Small intestine (tissue), 7 donors: ENCODE data around the gene R3HDM2. TPM values are rescaled to one million over a fixed set of nuclear protein-coding genes. Genes with fewer than 3 reads are reported as not detected.

ENCODE experiments used
- DNase-seq, 2 donors: peaks; one replicate each; pipeline versions ENCODE4 v3.0.0 to v3.0.0-alpha.2; 2013
- FAIRE-seq: peaks from 2 replicates; lab custom pipeline; 2012; peaks lifted over from hg19 to GRCh38; lab: Jason Lieb, UNC
- H3K27ac ChIP-seq, 3 donors: one replicate each; pipeline ENCODE4 v1.5.1; 2013; ENCODE audit warnings: low read length in 2 of 3, mild to moderate bottlenecking in 2 of 3, control low read depth in 1 of 3, inconsistent platforms in 1 of 3, low read depth in 1 of 3, moderate library complexity in 1 of 3
- H3K27me3 ChIP-seq, 3 donors: one replicate each; pipeline ENCODE4 v1.6.1; 2013; ENCODE audit warnings: low read length in 3 of 3, inconsistent platforms in 1 of 3; ENCODE audit not compliant: control insufficient read depth in 3 of 3, insufficient read depth in 3 of 3
- H3K36me3 ChIP-seq, 3 donors: one replicate each; pipeline ENCODE4 v1.6.1; 2013; ENCODE audit warnings: low read length in 3 of 3, inconsistent platforms in 1 of 3, low read depth in 1 of 3, mild to moderate bottlenecking in 1 of 3, moderate library complexity in 1 of 3; ENCODE audit not compliant: control insufficient read depth in 3 of 3, insufficient read depth in 2 of 3
- H3K4me1 ChIP-seq, 3 donors: one replicate each; pipeline ENCODE4 v1.6.1; 2013; ENCODE audit warnings: low read length in 2 of 3, inconsistent platforms in 1 of 3, low read depth in 1 of 3, mild to moderate bottlenecking in 1 of 3, moderate library complexity in 1 of 3; ENCODE audit not compliant: control insufficient read depth in 3 of 3, insufficient read depth in 2 of 3
- H3K4me3 ChIP-seq, 3 donors: one replicate each; pipeline ENCODE4 v1.5.1; 2013; ENCODE audit warnings: low read length in 3 of 3, control low read depth in 1 of 3, inconsistent platforms in 1 of 3, low read depth in 1 of 3, mild to moderate bottlenecking in 1 of 3, moderate library complexity in 1 of 3
- H3K9me3 ChIP-seq, 2 donors: one replicate each; pipeline ENCODE4 v1.6.1; 2013; ENCODE audit warnings: low read depth in 1 of 2, low read length in 1 of 2; ENCODE audit not compliant: control insufficient read depth in 2 of 2, insufficient read depth in 1 of 2
- WGBS, 3 donors: extraction: QIAGEN DNeasy Blood & Tissue Kit; methylation state at CpG; one replicate each; pipeline ENCODE4 v1.1.7; 2013; 5-methylcytosine and 5-hydroxymethylcytosine counted together
- polyA plus RNA-seq, 4 donors: library from polyadenylated mRNA; stranded (reverse) in 3 of 4; unstranded in 1 of 4; fragments of 200-250 nt in 3 of 4; fragments of 120-200 nt in 1 of 4; gene quantifications; one replicate each; pipeline versions ENCODE4 v1.2.1 to v1.2.3, GENCODE V29; 2013
- donor health status: healthy with polysubstance abuse.
- donor health status: control.
- donor health status: control.
- donor health status: Bipolar disorder and iron deficiency.
- donor health status: healthy.

R3HDM2 gene
- polyA plus RNA-seq, 4 donors: 14.5 to 62.4 (median 18.7) TPM

DNA sequence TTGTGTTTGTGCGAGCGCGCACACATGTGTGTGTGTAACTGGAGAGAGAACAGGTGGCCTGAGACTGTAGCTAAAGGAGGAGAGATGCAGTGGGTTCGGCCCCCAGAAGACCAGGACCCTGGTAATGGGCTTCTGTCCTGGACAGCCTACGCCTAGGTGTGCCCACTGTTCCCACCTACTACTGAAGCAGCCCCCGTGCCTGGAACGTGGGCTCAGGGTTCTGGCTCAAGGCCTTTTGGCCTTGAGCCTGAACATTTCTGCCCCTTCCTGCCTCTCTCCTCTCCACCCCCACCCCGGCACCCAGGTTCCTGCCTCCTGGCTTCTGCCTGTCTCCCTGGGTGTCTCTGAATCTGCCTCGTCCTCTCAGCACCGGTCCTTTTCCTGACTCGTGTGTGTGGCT, 215.8 kb downstream of the R3HDM2 start:
- Histone ChIP-seq H3K4me1 (peaks cover 0 to 19% (median 0%) of the 10 kb centered on the region in 3 donors), H3K4me3 (no peak overlapping the region), H3K27me3 (peaks cover 0 to 59% (median 43%) of the 10 kb centered on the region in 3 donors), H3K27ac (no peak overlapping the region), H3K9me3 (no peaks in the 10 kb centered on the region), H3K36me3 (peaks cover 0 to 37% (median 3%) of the 10 kb centered on the region in 3 donors)
- 24 to 35% (median 33%) methylated on average over 10 to 11 of the region's 11 CpGs for WGBS, 3 donors
- FAIRE-seq: no peak
- no peak for DNase-seq

DNA sequence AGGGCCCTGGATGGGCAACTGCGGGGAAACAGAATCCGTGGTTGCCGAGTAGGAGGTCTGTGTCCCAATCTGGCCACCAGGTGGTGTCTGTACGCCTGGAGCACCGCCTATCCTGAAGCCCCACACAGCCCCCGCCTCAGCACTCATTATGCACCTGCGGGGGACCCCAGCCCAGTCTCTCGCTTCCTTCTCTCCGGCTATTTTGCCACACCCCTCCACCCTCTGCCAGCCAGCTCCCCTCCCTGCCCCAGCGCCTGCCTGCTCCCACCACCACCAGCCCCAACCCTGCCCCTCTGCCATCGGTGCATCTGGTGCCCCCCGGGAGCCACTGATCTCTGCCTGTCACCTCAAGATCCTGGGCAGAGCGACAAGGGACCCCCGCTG, 216.5 kb downstream of the R3HDM2 start:
- DNase-seq (peak; percentile 56 to 72), FAIRE-seq (no peak)
- Histone ChIP-seq H3K27ac (no peak overlapping the region), H3K4me3 (no peak overlapping the region), H3K4me1 (peaks cover 0 to 16% (median 0%) of the 10 kb centered on the region in 3 donors), H3K36me3 (peaks cover 0 to 43% (median 4%) of the 10 kb centered on the region in 3 donors), H3K27me3 (peaks cover 0 to 52% (median 37%) of the 10 kb centered on the region in 3 donors), H3K9me3 (no peaks in the 10 kb centered on the region)
- WGBS, 3 donors: 0 to 3% (median 1%) methylated on average over 14 of the region's 14 CpGs

DNA sequence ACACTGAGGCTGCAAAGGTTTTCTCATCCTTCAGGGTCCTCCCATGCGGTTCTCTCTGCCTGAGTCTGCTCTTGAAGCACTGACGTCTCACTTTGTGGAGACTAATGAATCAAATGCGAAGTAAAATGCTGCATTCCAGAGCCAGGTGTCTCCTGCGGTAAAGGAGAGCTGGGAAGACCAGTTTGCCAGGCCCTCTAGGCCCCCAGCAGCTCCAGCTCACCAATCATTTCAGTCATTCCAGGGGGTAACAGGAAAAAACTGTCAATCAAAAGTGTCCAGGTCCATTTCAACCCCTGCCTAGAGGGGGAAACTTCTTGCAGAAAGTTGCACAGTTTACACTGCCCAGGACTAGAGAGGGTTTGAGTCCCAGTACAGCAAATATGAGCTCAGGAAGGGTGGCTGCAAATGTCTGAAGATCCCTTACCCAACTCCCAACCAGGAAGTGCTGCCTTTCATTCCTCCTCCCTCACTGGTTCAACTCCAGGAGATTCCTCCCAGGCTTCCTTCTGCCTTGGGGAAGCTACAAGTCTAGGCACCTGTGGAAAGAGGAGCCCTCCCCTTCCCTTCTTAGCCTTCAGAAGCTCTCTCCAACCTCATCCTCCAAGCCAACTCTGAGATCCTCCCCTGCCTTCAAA, 217.0 kb downstream of the R3HDM2 start:
- Histone ChIP-seq H3K27me3 (peaks cover 0 to 47% (median 33%) of the 10 kb centered on the region in 3 donors), H3K4me3 (no peak overlapping the region), H3K36me3 (peaks cover 2 to 48% (median 8%) of the 10 kb centered on the region in 3 donors), H3K9me3 (no peaks in the 10 kb centered on the region), H3K4me1 (peaks cover 0 to 16% (median 0%) of the 10 kb centered on the region in 3 donors), H3K27ac (no peak overlapping the region)
- FAIRE-seq: no peak
- 44 to 79% (median 68%) methylated on average over 4 of the region's 4 CpGs for WGBS, 3 donors
- no peak for DNase-seq

DNA sequence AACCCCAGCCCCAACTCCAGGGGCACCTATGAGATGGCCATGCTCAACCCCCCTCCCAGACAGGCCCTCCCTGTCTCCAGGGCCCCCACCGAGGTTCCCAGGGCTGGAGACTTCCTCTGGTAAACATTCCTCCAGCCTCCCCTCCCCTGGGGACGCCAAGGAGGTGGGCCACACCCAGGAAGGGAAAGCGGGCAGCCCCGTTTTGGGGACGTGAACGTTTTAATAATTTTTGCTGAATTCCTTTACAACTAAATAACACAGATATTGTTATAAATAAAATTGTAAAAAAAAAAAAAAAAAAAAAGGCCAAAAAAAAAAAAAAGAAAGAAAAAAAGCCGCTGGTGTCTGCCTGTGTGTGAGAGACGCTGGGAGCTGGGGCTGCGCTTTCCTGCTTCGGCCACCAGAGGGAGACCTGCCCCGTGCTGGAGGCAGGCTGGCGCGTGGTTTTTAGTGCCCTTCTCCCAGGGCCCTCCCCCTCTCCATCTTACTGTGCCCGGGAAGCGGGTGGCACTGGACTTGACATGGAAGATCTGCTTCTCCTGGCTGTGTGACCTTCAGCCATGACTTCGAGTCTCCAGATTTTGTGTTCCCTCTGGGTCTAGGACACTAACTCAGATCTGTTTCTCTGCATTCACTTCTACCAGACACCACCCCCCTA, 217.7 kb downstream of the R3HDM2 start:
- 9 to 14% (median 10%) methylated on average over 16 of the region's 16 CpGs for WGBS, 3 donors
- peaks cover 0 to 16% (median 0%) of the 10 kb centered on the region in 3 donors for H3K4me1 ChIP-seq
- H3K27me3 ChIP-seq: peaks cover 0 to 40% (median 26%) of the 10 kb centered on the region in 3 donors
- H3K4me3 ChIP-seq: no peak overlapping the region
- FAIRE-seq (no peak), DNase-seq (peak; percentile 77 to 91)
- H3K36me3 ChIP-seq: peaks cover 4 to 55% (median 9%) of the 10 kb centered on the region in 3 donors
- H3K27ac ChIP-seq: no peak overlapping the region
- H3K9me3 ChIP-seq: no peaks in the 10 kb centered on the region

- WGBS, 3 donors: 75 to 85% (median 76%) methylated on average over 7 of the region's 7 CpGs
- H3K4me3 ChIP-seq: no peak overlapping the region
- no peak overlapping the region for H3K27ac ChIP-seq
- FAIRE-seq (no peak), DNase-seq (no peak)
- peaks cover 6 to 60% (median 11%) of the 10 kb centered on the region in 3 donors for H3K36me3 ChIP-seq
- peaks cover 0 to 35% (median 22%) of the 10 kb centered on the region in 3 donors for H3K27me3 ChIP-seq
- H3K4me1 ChIP-seq: peaks cover 0 to 14% (median 0%) of the 10 kb centered on the region in 3 donors
- H3K9me3 ChIP-seq: no peaks in the 10 kb centered on the region
Measured at GRCh38 chr12:57212701-57213057, 218.2 kb downstream of the R3HDM2 start.

DNA sequence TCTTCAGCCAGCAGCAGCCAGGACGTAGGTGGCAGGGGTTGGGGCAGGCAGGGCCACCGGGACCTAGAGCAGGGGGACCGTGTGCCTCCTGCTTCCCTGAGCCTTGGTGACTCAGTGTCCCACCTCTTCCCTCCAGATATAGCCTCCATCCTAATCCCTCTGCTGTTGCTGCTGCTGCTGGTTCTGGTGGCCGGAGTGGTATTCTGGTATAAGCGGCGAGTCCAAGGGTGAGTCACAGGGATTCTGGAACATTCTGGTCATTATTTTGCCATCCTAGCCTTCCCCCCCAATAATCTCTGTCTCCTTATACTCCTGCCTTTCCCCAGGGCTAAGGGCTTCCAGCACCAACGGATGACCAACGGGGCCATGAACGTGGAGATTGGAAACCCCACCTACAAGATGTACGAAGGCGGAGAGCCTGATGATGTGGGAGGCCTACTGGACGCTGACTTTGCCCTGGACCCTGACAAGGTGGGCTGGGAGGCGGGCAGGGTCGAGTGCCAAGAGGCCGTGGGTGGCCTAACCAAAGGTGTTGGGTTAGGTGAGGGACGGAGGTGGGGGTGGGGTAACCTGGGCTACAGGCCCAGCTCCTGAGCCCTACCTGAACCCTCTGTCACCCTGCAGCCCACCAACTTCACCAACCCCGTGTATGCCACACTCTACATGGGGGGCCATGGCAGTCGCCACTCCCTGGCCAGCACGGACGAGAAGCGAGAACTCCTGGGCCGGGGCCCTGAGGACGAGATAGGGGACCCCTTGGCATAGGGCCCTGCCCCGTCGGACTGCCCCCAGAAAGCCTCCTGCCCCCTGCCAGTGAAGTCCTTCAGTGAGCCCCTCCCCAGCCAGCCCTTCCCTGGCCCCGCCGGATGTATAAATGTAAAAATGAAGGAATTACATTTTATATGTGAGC, 218.8 kb downstream of the R3HDM2 start:
- Histone ChIP-seq H3K36me3 (peaks cover 6 to 66% (median 13%) of the 10 kb centered on the region in 3 donors), H3K27ac (no peak overlapping the region), H3K4me3 (no peak overlapping the region), H3K9me3 (no peaks in the 10 kb centered on the region), H3K27me3 (peaks cover 0 to 28% (median 16%) of the 10 kb centered on the region in 3 donors), H3K4me1 (peaks cover 0 to 8% (median 0%) of the 10 kb centered on the region in 3 donors)
- 78 to 85% (median 84%) methylated on average over 24 to 27 of the region's 27 CpGs for WGBS, 3 donors
- FAIRE-seq: no peak
- DNase-seq: no peak

- Histone ChIP-seq H3K27me3 (peaks cover 0 to 21% (median 14%) of the 10 kb centered on the region in 3 donors), H3K4me1 (peaks cover 0 to 7% (median 0%) of the 10 kb centered on the region in 3 donors), H3K36me3 (peaks cover 6 to 75% (median 13%) of the 10 kb centered on the region in 3 donors), H3K4me3 (no peak overlapping the region), H3K9me3 (no peaks in the 10 kb centered on the region), H3K27ac (no peak overlapping the region)
- WGBS, 3 donors: 76 to 84% (median 81%) methylated on average over 16 of the region's 16 CpGs
- FAIRE-seq (no peak), DNase-seq (no peak)
Measured at GRCh38 chr12:57210926-57211692, 219.7 kb downstream of the R3HDM2 start.
